H9 (cell line): ENCODE measurements around the gene ARMC9. TPM values are rescaled to one million over a fixed set of nuclear protein-coding genes. Genes with fewer than 3 reads are reported as not detected.

Experiments
- DNase-seq: peaks from one replicate; pipeline ENCODE4 v3.0.0-alpha.2; 2017
- H2AFZ ChIP-seq: one replicate; pipeline ENCODE4 v1.6.1; 2013; ENCODE audit warnings: mild to moderate bottlenecking, low read length, control low read depth, moderate library complexity
- H2AK5ac ChIP-seq: 2 replicates; pipeline ENCODE4 v1.6.1; 2013; ENCODE audit warnings: low read length, control low read depth, mixed read lengths; ENCODE audit not compliant: insufficient read length
- H2BK120ac ChIP-seq: one replicate; pipeline ENCODE4 v1.6.1; 2013; ENCODE audit warnings: low read depth, mild to moderate bottlenecking, low read length, control low read depth, inconsistent platforms; ENCODE audit not compliant: poor library complexity, severe bottlenecking
- H2BK12ac ChIP-seq: 2 replicates; pipeline ENCODE4 v1.6.1; 2013; ENCODE audit warnings: low read length, control low read depth, mixed read lengths, low read depth; ENCODE audit not compliant: insufficient read length
- H2BK15ac ChIP-seq: 2 replicates; pipeline ENCODE4 v1.6.1; 2013; ENCODE audit warnings: low read depth, low read length, control low read depth
- H2BK20ac ChIP-seq: one replicate; pipeline ENCODE4 v1.6.1; 2013; ENCODE audit warnings: low read depth, mild to moderate bottlenecking, low read length, control low read depth, inconsistent platforms; ENCODE audit not compliant: poor library complexity, severe bottlenecking
- H2BK5ac ChIP-seq: 2 replicates; pipeline ENCODE4 v1.6.1; 2013; ENCODE audit warnings: low read length, control low read depth, mixed read lengths; ENCODE audit not compliant: insufficient read length
- H3K14ac ChIP-seq: 2 replicates; pipeline ENCODE4 v1.6.1; 2013; ENCODE audit warnings: low read length, control low read depth; ENCODE audit not compliant: insufficient read depth
- H3K18ac ChIP-seq: 2 replicates; pipeline ENCODE4 v1.6.1; 2013; ENCODE audit warnings: low read depth, mild to moderate bottlenecking, mixed read lengths, low read length, control low read depth; ENCODE audit not compliant: insufficient read length
- H3K23ac ChIP-seq: 2 replicates; pipeline ENCODE4 v1.6.1; 2013; ENCODE audit warnings: low read length, control low read depth, mixed read lengths, low read depth; ENCODE audit not compliant: insufficient read length
- H3K23me2 ChIP-seq: 2 replicates; pipeline ENCODE4 v1.6.1; 2013; ENCODE audit warnings: low read depth, mild to moderate bottlenecking, mixed read lengths, low read length, control low read depth; ENCODE audit not compliant: insufficient read length, poor library complexity, severe bottlenecking
- H3K27ac ChIP-seq: 2 replicates; pipeline ENCODE4 v1.5.1; 2013; ENCODE audit warnings: low read length, control low read depth, mixed read lengths, low read depth; ENCODE audit not compliant: insufficient read length
- H3K27me3 ChIP-seq: 2 replicates; pipeline ENCODE4 v1.6.1; 2013; ENCODE audit warnings: low read length, control low read depth, inconsistent platforms; ENCODE audit not compliant: insufficient read depth
- H3K4ac ChIP-seq: 2 replicates; pipeline ENCODE4 v1.6.1; 2013; ENCODE audit warnings: low read depth, mild to moderate bottlenecking, control low read depth, inconsistent platforms, low read length, moderate library complexity
- H3K4me1 ChIP-seq: 2 replicates; pipeline ENCODE4 v1.6.1; 2013; ENCODE audit warnings: low read length, control low read depth, inconsistent platforms; ENCODE audit not compliant: insufficient read depth
- H3K4me2 ChIP-seq: 2 replicates; pipeline ENCODE4 v1.6.1; 2013; ENCODE audit warnings: low read length, control low read depth, mixed read lengths; ENCODE audit not compliant: insufficient read length, insufficient read depth
- H3K56ac ChIP-seq: 2 replicates; pipeline ENCODE4 v1.6.1; 2013; ENCODE audit warnings: low read depth, mild to moderate bottlenecking, mixed read lengths, low read length, control low read depth; ENCODE audit not compliant: insufficient read length
- H3K79me1 ChIP-seq: 2 replicates; pipeline ENCODE4 v1.6.1; 2013; ENCODE audit warnings: low read depth, mild to moderate bottlenecking, moderate library complexity, low read length, control low read depth, inconsistent platforms; ENCODE audit not compliant: insufficient read depth, poor library complexity, severe bottlenecking
- H3K79me2 ChIP-seq: 2 replicates; pipeline ENCODE4 v1.6.1; 2013; ENCODE audit warnings: low read length, control low read depth, inconsistent platforms; ENCODE audit not compliant: insufficient read depth
- H3K9ac ChIP-seq: 2 replicates; pipeline ENCODE4 v1.6.1; 2013; ENCODE audit warnings: low read length, control low read depth, mixed read lengths; ENCODE audit not compliant: insufficient read length; ENCODE audit errors: extremely low read depth
- H3K9me3 ChIP-seq: one replicate; pipeline ENCODE4 v1.6.1; 2013; ENCODE audit warnings: low read depth, low read length, inconsistent platforms; ENCODE audit not compliant: control insufficient read depth
- H3T11ph ChIP-seq: one replicate; pipeline ENCODE4 v1.6.1; 2013; ENCODE audit warnings: mild to moderate bottlenecking, low read length, control low read depth, inconsistent platforms
- H4K20me1 ChIP-seq: one replicate; pipeline ENCODE4 v1.6.1; 2013; ENCODE audit not compliant: control insufficient read depth, insufficient read length, insufficient read depth
- H4K5ac ChIP-seq: 2 replicates; pipeline ENCODE4 v1.6.1; 2013; ENCODE audit warnings: low read depth, mild to moderate bottlenecking, mixed read lengths, low read length, control low read depth; ENCODE audit not compliant: insufficient read length
- H4K8ac ChIP-seq: replicated peaks from 2 replicates; pipeline ENCODE4 v1.6.1; 2013; ENCODE audit warnings: low read length, control low read depth, mixed read lengths, low read depth; ENCODE audit not compliant: insufficient read length
- H4K91ac ChIP-seq: 2 replicates; pipeline ENCODE4 v1.6.1; 2013; ENCODE audit warnings: low read depth, mild to moderate bottlenecking, moderate library complexity, mixed read lengths, low read length, control low read depth; ENCODE audit not compliant: insufficient read length
- H3K27ac Mint-ChIP-seq, 3 experiments: 2 replicates in 2 of 3; 3 replicates in 1 of 3; pipeline ENCODE4 v1.8.0; 2020 to 2021; ENCODE audit warnings: mixed read lengths in 3 of 3, mild to moderate bottlenecking in 1 of 3, moderate library complexity in 1 of 3
- H3K27me3 Mint-ChIP-seq: 2 replicates; pipeline ENCODE4 v1.8.0; 2021; ENCODE audit warnings: low read depth, mild to moderate bottlenecking, moderate library complexity, mixed read lengths
- H3K36me3 Mint-ChIP-seq, 3 experiments: 2 replicates in 2 of 3; 3 replicates in 1 of 3; pipeline ENCODE4 v1.8.0; 2020 to 2021; ENCODE audit warnings: low read depth in 3 of 3, mixed read lengths in 3 of 3; ENCODE audit not compliant: insufficient read depth in 1 of 3
- H3K4me1 Mint-ChIP-seq, 2 experiments: 2 replicates each; pipeline ENCODE4 v1.8.0; 2020; ENCODE audit warnings: mixed read lengths in 2 of 2
- H3K4me3 Mint-ChIP-seq, 2 experiments: 2 replicates in 1 of 2; 3 replicates in 1 of 2; pipeline ENCODE4 v1.8.0; 2020 to 2021; ENCODE audit warnings: mild to moderate bottlenecking in 2 of 2, mixed read lengths in 2 of 2, moderate library complexity in 1 of 2
- H3K9me3 Mint-ChIP-seq, 2 experiments: 2 replicates in 1 of 2; 3 replicates in 1 of 2; pipeline ENCODE4 v1.8.0; 2020; ENCODE audit warnings: mild to moderate bottlenecking in 2 of 2, mixed read lengths in 2 of 2, moderate library complexity in 1 of 2
- WGBS: extraction: QIAGEN DNeasy Blood & Tissue Kit; methylation state at CpG from one replicate; pipeline ENCODE4 v1.1.7; 2013; ENCODE audit warnings: missing lambda C conversion rate, low lambda C conversion rate, mixed read lengths; ENCODE audit not compliant: insufficient read length; ENCODE audit errors: extremely low coverage; 5-methylcytosine and 5-hydroxymethylcytosine counted together
- total RNA-seq: library from RNA; stranded (reverse); gene quantifications from 2 replicates; pipeline ENCODE4 v1.2.1, GENCODE V29; 2021
- TF ChIP-seq, protein P1 (sequence below): fragments of 200-600 bp; sonication (generic); conservative IDR thresholded peaks from 3 replicates; pipeline ENCODE4 v1.8.0; 2021; ENCODE audit warnings: antibody characterized with exemption, mild to moderate bottlenecking

The ARMC9 gene
- total RNA-seq, 1 experiment from 2014 or later: 37.6 TPM

DNA sequence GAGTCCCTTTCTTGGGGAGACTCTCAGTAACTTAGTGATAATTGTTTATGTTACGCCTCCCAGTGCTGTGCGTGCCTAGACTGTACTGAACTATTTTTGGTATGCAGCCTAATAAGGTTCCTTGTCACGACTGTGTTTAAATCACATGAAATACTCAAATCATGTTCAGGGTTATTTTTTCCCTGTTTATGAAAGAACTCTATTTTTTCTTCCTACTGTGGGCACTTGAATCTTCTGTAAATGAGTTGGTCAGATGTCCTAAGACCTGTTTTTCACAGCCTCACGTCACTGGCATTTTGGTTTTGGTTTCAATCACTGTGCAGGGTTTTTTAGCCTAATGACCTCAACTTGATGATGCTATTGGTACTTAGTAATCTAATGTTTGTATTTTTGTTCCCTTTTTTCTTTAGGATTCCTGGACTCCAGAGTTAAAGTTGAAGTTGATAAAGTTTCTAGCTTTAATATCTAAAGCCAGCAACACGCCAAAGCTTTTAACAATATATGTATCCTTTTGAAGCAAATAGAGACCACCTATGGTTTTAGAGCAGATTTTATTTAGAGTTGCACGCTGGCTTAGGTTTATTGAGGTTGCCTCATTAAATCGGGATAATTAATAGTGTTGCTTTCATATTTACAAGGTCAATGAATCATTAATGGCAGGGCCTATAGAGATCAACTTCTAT lies 24.0 kb downstream of the ARMC9 start:
- Histone ChIP-seq H3K18ac (no peak overlapping the region), H4K5ac (no peak overlapping the region), H3K23me2 (no peaks in the 10 kb centered on the region), H2BK20ac (no peak overlapping the region), H2BK5ac (no peak overlapping the region), H3K4ac (no peak overlapping the region), H3K79me1 (no peaks in the 10 kb centered on the region), H2AK5ac (no peak overlapping the region), H3K23ac (no peak overlapping the region), H3T11ph (no peak overlapping the region), H4K20me1 (no peaks in the 10 kb centered on the region), H2AFZ (no peak overlapping the region), H3K4me1 (no peaks in the 10 kb centered on the region), H3K56ac (no peak overlapping the region), H3K27ac (no peak overlapping the region), H2BK15ac (no peak overlapping the region), H3K9ac (no peak overlapping the region), H2BK120ac (no peak overlapping the region), H2BK12ac (no peak overlapping the region), H3K4me2 (no peak overlapping the region), H4K91ac (no peak overlapping the region), H3K9me3 (no peaks in the 10 kb centered on the region), H3K14ac (no peak overlapping the region), H4K8ac (no peak overlapping the region), H3K79me2 (no peaks in the 10 kb centered on the region), H3K27me3 (no peaks in the 10 kb centered on the region)
- Mint-ChIP-seq H3K36me3 (peaks cover 12 to 57% (median 25%) of the 10 kb centered on the region in 3 experiments; a peak in 6 of 7 replicates), H3K4me3 (no peak overlapping the region), H3K9me3 (no peaks in the 10 kb centered on the region), H3K27ac (0 out of 7 replicates have a peak overlapping the region, but pooled peaks of 1 of the 3 experiments have one; percentile 0), H3K4me1 (0 out of 4 replicates have a peak, but pooled peaks cover 0 to 2% of the 10 kb centered on the region in 2 experiments), H3K27me3 (no peaks in the 10 kb centered on the region)
- DNase-seq: no peak
- no CpG with 5 or more reads among the region's 7 CpGs for WGBS
- TF ChIP-seq, protein P1, sequence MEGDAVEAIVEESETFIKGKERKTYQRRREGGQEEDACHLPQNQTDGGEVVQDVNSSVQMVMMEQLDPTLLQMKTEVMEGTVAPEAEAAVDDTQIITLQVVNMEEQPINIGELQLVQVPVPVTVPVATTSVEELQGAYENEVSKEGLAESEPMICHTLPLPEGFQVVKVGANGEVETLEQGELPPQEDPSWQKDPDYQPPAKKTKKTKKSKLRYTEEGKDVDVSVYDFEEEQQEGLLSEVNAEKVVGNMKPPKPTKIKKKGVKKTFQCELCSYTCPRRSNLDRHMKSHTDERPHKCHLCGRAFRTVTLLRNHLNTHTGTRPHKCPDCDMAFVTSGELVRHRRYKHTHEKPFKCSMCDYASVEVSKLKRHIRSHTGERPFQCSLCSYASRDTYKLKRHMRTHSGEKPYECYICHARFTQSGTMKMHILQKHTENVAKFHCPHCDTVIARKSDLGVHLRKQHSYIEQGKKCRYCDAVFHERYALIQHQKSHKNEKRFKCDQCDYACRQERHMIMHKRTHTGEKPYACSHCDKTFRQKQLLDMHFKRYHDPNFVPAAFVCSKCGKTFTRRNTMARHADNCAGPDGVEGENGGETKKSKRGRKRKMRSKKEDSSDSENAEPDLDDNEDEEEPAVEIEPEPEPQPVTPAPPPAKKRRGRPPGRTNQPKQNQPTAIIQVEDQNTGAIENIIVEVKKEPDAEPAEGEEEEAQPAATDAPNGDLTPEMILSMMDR: no peak
